Osteoblast (primary cell): Measurements from ENCODE around the gene RPS2. TPM values are rescaled to one million over a fixed set of nuclear protein-coding genes. Genes with fewer than 3 reads are reported as not detected.

Experiments used
- DNase-seq: peaks from one replicate; pipeline ENCODE4 v3.0.0; 2011; ENCODE audit warnings: low spot score, mixed read lengths; ENCODE audit not compliant: insufficient read length; ENCODE audit errors: missing footprints
- H2AFZ ChIP-seq: 2 replicates; pipeline ENCODE4 v1.6.0; 2011; ENCODE audit warnings: mild to moderate bottlenecking, low read length
- H3K27ac ChIP-seq: 2 replicates; pipeline ENCODE4 v1.5.1; 2011; ENCODE audit warnings: mild to moderate bottlenecking, low read depth, low read length, moderate library complexity
- H3K27me3 ChIP-seq: 2 replicates; pipeline ENCODE4 v1.6.0; 2012; ENCODE audit warnings: mild to moderate bottlenecking, control low read depth, inconsistent platforms, low read length, moderate library complexity; ENCODE audit not compliant: insufficient read depth
- H3K36me3 ChIP-seq: 2 replicates; pipeline ENCODE4 v1.5.1; 2011; ENCODE audit warnings: mild to moderate bottlenecking, low read length, control low read depth, moderate library complexity; ENCODE audit not compliant: insufficient read depth
- H3K4me1 ChIP-seq: 2 replicates; pipeline ENCODE4 v1.5.1; 2011; ENCODE audit warnings: mild to moderate bottlenecking, low read length, control low read depth, moderate library complexity; ENCODE audit not compliant: insufficient read depth
- H3K4me2 ChIP-seq: 2 replicates; pipeline ENCODE4 v1.6.0; 2011; ENCODE audit warnings: mild to moderate bottlenecking, low read length; ENCODE audit not compliant: insufficient read depth
- H3K4me3 ChIP-seq: fragments of 200-600 bp; sonication (generic); 3 replicates; pipeline ENCODE4 v1.5.1; 2012; ENCODE audit warnings: mild to moderate bottlenecking, low read length, inconsistent platforms; ENCODE audit not compliant: insufficient read depth
- H3K79me2 ChIP-seq: 2 replicates; pipeline ENCODE4 v1.6.0; 2012; ENCODE audit warnings: mild to moderate bottlenecking, low read length, control low read depth, inconsistent platforms; ENCODE audit not compliant: insufficient read depth
- H3K9me3 ChIP-seq: 2 replicates; pipeline ENCODE4 v1.5.1; 2011; ENCODE audit warnings: low read depth, low read length, control low read depth
- H4K20me1 ChIP-seq: 2 replicates; pipeline ENCODE4 v1.6.0; 2012; ENCODE audit warnings: mild to moderate bottlenecking, low read length, control low read depth; ENCODE audit not compliant: insufficient read depth
- CTCF ChIP-seq: IDR thresholded peaks from 2 replicates; pipeline ENCODE4 v1.5.1; 2011; ENCODE audit warnings: mild to moderate bottlenecking, low read depth, low read length, moderate library complexity; ENCODE audit errors: extremely low read depth
- total RNA-seq: library from RNA; depleted of rRNA; stranded (reverse); fragments of >200 nt; gene quantifications from 2 replicates; pipeline ENCODE4 v1.2.3, GENCODE V29; 2012

The RPS2 gene
- total RNA-seq, 1 donor, result 2,359 TPM

- TF ChIP-seq CTCF, result no peak
- Histone ChIP-seq H3K4me1 (peaks cover 20% of the 10 kb centered on the region), H3K27ac (no peak overlapping the region), H3K79me2 (peaks cover 73% of the 10 kb centered on the region), H3K27me3 (no peaks in the 10 kb centered on the region), H4K20me1 (peaks cover 64% of the 10 kb centered on the region), H3K9me3 (no peaks in the 10 kb centered on the region), H3K4me2 (no peak overlapping the region), H3K36me3 (peaks cover 43% of the 10 kb centered on the region), H3K4me3 (no peak overlapping the region), H2AFZ (no peak overlapping the region)
- DNase-seq, result no peak
Measured at GRCh38 chr16:2003231-2003826, 38.7 kb upstream of the RPS2 start.

- no peak for DNase-seq
- H2AFZ ChIP-seq, result no peak overlapping the region
- peaks cover 66% of the 10 kb centered on the region for H3K79me2 ChIP-seq
- H3K27ac ChIP-seq, result no peak overlapping the region
- H3K27me3 ChIP-seq, result no peaks in the 10 kb centered on the region
- peaks cover 44% of the 10 kb centered on the region for H3K36me3 ChIP-seq
- TF ChIP-seq CTCF, result no peak
- no peak overlapping the region for H3K4me2 ChIP-seq
- peaks cover 13% of the 10 kb centered on the region for H3K4me1 ChIP-seq
- peaks cover 58% of the 10 kb centered on the region for H4K20me1 ChIP-seq
- H3K9me3 ChIP-seq, result no peaks in the 10 kb centered on the region
- no peak overlapping the region for H3K4me3 ChIP-seq
Measured at GRCh38 chr16:2002406-2003230, 38.0 kb upstream of the RPS2 start.

- H3K4me2 ChIP-seq, result no peak overlapping the region
- H3K9me3 ChIP-seq, result no peaks in the 10 kb centered on the region
- TF ChIP-seq CTCF, result no peak
- H3K27ac ChIP-seq, result no peak overlapping the region
- no peaks in the 10 kb centered on the region for H3K27me3 ChIP-seq
- no peak for DNase-seq
- H2AFZ ChIP-seq, result no peak overlapping the region
- no peak overlapping the region for H3K4me3 ChIP-seq
- H3K36me3 ChIP-seq, result peaks cover 52% of the 10 kb centered on the region
- peaks cover 48% of the 10 kb centered on the region for H4K20me1 ChIP-seq
- peaks cover 6% of the 10 kb centered on the region for H3K4me1 ChIP-seq
- H3K79me2 ChIP-seq, result peaks cover 57% of the 10 kb centered on the region
Measured at GRCh38 chr16:2001456-2002355, 37.1 kb upstream of the RPS2 start.
